H54 (cell line): ENCODE data around the gene NEURL2.
A peak's percentile ranks its signal among the peaks of the same experiment; 100 is the strongest.
"Not testable (repeated sequence)": the region's sequence is repeated elsewhere in the genome, so short reads cannot be mapped to it uniquely, and the experiment has no call there.

ENCODE experiments used
- DNase-seq: peaks from one replicate; pipeline ENCODE4 v3.0.0; 2011; ENCODE audit warnings: low spot score, mixed read lengths; ENCODE audit not compliant: insufficient read length
- FAIRE-seq: peaks from 3 replicates; lab custom pipeline; 2011; peaks lifted over from hg19 to GRCh38; lab: Jason Lieb, UNC
- POLR2A ChIP-seq: IDR thresholded peaks from 2 replicates; pipeline ENCODE4 v1.6.1; 2011; ENCODE audit warnings: low read depth, mild to moderate bottlenecking, low read length

The NEURL2 gene

DNA sequence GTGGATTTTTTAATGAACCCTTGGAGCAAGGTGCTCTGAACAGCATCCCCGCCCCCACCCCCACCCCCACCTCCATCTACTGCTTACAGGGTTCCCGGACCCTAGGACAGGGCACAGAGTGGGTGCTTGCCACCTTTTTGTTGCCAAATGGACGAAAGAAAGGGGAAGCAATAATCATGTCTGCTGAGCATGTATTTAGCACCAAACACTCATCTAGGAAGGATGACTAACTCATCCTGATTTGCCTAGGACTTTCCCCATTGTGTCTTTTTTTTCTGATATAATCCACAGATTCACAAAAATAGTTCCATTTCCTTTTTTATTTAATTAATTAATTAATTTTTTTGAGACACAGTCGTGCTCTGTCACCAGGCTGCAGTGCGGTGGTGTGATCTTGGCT, 22.1 kb upstream of the NEURL2 start:
- TF ChIP-seq POLR2A = no peak
- no peak for DNase-seq
- no peak for FAIRE-seq

DNA sequence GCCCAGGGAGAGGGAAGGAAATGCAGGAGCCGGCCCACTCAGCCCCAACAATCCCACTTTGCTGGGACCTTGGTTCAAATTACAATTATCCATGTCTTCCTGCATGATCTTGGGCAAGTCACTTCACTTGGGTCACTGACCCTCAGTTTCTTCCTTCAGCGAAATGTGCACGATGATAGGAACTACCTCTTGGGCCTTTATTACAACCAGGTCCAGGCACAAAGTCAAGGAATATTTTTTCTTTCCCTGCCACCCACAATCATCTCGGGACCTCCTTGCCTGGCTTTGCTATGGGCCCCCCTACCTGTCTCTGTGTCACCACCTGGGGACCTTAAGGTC, 21.3 kb upstream of the NEURL2 start:
- DNase-seq (no peak), FAIRE-seq (no peak)
- no peak for TF ChIP-seq POLR2A

DNA sequence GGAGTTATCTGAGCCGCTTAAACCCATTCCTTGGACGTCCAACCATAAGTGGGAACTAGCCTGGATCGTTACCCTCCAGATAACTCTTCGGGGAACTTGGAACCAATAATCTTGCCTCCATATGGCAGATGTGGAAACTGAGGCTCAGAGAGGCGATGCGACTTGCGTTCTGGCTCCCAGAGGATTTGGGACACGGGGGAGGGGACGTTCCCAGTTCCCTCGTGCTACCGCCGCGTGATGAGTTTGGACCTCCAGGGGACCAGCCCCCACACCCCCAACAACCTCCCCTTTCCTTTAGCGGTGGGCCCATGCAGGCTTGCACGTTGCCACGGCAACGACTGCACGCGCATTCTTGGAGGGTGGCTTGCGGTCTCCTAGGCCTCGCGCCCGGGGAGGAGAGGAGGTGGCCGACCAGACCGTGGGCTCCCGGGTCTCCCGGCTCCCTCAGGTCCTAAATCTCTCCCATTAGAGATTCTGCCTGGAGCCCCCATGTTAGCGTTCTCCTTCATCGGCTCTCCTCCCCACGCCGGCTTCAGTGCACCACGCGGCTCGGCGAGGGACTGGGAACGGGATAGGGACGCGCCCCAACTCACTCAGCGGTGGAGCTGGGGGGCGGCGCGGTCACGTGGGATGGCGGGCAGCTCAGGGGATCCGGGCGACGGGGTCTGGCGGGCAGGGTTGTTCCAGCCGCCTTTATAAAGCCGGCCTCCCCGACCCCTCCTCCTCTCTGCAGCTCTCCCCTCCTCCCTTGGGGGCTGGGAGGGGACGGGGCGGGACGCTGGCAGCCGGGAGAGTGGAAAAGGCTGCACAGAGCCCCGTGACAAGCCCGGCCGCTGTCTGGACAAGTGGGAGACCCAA, 20.7 kb upstream of the NEURL2 start, which contains the start of gene PLTP:
PLTP (minus strand) TSS at position 670 of the 858 bp plus-strand sequence. CDS start 703 bp downstream, outside the sequence.
- DNase-seq = no peak
- no peak for FAIRE-seq
- peak; percentile 30; the same call in 1 of the 2 replicates for TF ChIP-seq POLR2A

DNA sequence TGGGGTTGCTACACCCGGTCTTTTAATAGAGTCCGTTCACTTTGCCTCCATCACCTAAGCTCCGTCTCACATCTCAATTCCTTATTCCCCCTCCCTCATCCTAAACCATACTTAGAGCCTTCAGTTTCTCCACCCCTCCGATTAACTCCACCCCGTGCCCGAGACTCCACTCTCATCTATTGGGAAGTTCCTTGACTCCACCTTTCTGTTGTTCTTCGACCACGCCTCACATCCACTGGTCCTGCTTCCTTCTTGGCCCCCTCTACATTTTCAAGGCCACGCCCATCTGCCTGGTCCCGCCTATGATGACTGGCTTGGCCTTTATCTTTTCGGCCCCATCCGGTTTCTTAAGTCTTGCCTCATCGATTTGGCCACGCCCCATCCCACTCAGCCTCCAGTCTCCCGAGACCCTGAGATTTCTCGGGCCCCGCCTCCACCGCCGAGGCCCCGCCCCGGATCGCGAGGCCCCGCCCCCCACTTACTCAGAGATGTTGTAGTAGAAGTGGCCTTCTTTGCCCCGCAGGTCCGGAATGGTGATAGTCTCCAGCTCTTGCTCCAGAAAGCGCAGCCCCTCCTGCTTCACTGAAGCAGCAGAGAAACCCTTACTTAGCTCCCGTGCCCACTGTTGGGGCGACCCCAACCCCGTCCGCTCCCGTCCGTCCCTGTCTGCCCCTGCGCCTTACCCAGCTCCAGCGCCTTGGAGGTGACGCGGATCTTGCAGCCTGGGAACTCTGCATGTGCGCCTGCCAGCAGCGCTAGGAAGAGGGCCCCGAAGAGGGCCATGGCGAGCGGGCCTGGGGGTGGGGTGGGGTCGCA, 19.9 kb upstream of the NEURL2 start:
- DNase-seq = peak; percentile 86
- peak; percentile 68 for TF ChIP-seq POLR2A
- peak; percentile 72 for FAIRE-seq

DNA sequence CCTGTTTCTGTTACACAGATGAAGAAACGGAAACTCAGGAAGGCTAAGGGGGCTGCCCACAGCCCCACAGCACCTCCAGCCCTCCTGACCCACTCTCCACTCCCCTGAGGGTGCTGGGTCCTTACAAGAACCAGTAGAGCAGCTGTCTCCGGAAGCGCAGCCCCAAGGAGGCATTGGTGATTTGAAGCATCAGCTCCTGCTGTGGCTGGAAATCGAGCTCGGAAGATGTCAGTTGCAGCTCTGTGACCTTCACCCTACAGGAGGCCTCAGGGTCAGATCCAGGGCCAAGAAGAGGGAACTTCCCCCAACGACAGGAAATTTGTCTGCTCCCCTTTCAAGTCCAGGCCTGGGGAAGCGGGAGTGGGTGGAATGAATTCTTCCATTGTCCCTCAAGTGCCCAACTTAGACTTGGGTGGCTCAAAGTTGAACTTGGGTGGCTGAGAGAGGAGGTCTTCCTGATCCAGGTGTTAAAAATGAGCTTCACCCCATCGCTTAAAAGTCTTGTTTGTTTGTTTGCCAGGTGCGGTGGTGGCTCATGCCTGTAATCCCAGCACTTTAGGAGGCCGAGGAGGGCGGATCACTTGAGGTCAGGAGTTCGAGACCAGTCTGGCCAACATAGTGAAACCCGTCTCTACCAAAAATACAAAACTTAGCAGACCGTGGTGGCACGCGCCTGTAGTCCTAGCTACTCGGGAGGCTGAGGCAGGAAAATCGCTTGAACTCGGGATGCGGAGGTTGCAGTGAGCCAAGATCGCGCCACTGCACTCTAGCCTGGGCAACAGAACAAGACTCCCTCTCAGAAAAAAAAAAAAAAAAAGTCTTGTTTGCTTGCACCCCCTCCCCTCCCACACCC, 19.0 kb upstream of the NEURL2 start:
- FAIRE-seq = no peak

DNA sequence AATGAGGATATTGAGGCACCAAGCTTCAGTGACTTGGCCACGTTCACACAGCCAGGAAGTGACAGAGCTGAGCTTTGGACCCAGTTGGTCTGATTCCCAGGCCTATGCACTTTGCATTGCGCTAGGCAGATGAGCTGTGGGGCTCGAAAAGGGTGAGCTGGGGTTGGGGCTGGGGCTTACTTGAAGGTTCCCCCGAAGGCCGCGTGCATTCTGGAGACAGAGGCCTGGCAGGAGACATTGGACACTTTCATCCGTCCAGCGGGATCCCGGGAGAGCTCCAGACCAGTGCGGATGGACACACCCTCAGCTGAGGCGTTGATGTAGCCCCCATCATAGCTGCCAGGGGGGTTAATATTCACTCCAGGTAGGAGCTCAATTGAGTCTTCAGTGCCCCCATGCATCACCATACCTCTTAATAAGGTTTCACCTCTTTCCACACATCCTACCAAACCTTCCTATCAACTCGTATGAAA, 18.4 kb upstream of the NEURL2 start:
- TF ChIP-seq POLR2A = no peak
- DNase-seq = no peak
- FAIRE-seq = no peak

More for the DNA sequence above, 19.0 kb upstream of the NEURL2 start:
- no peak for TF ChIP-seq POLR2A
- no peak for DNase-seq

DNA sequence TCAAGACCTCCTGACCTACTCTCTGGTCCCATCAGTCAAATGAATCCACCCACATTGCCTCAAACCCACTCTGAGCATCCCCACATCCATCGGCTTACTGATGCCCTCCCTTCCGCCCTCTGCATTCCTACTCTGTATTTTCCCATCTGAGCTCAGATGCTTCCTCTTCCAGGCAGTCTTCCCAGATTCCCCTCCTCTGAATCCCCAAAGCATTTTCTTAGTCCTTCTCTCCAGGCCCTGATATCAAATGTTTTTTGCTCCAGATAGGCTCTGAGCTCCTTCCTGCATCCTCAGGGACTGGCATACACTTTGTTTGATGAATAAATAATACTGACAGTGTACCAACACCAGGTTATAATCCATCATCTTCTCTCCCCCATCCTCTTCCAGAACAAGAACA, 17.1 kb upstream of the NEURL2 start:
- TF ChIP-seq POLR2A = no peak
- DNase-seq (no peak), FAIRE-seq (no peak)

DNA sequence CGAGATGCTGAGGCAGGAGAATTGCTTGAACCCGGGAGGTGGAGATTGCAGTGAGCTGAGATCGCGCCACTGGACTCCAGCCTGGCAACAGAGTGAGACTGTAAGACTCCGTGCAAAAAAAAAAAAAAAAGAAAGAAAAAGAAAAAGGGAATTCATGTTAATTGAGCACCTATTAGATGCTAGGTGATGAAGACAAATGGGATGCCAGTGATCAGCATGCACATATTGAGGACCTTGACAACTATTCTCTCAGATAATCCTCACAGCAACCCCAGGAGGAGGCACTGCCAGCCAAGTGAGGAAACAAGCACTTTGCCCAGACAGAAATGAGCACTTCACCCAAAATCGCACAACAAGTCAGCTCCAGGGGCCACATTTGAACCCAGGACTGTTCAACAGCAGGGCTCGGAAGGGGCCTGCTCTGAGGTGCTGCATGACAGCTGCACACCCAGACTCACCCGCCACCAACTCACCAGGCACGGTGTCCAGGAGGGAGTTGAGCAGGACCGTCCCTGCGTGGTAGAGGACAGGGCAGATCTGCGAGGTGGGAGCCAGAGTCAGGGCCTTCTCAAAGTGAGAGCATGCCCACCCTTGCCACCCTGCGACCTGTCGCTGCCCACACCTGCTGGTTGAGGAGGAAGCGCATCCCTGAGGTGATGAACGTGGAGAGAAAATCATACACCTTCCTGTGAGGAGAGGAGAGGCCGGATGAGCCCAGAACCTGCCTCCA, 16.4 kb upstream of the NEURL2 start:
- DNase-seq (no peak), FAIRE-seq (no peak)
- no peak for TF ChIP-seq POLR2A

DNA sequence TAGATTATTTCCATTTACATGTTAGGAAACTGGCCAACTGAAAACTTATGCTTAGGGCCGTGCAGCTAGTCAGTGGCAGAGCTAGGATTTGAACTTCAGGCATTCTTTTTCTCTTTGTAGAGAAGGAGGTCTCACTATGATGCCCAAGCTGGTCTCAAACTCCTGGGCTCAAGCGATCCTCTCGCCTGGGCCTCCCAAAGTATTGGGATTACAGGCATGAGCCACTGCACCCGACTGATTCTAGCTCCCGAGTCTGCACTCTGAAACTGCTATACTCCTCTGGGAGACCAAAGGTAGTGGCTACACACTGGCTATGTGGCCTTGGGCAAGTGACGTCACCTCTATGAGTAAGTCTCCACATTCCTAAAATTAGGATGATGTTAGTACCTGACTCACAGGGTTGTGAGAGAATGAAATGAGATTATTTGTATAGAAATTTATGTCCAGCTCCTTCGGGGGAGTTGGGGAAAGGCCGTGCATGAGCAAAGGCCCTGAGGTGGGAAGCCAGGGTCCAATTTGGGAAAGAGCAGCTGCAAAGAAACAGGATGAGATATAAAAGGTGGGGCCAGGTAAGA, 14.6 kb upstream of the NEURL2 start:
- no peak for FAIRE-seq
- DNase-seq = peak; percentile 77
- TF ChIP-seq POLR2A = no peak

DNA sequence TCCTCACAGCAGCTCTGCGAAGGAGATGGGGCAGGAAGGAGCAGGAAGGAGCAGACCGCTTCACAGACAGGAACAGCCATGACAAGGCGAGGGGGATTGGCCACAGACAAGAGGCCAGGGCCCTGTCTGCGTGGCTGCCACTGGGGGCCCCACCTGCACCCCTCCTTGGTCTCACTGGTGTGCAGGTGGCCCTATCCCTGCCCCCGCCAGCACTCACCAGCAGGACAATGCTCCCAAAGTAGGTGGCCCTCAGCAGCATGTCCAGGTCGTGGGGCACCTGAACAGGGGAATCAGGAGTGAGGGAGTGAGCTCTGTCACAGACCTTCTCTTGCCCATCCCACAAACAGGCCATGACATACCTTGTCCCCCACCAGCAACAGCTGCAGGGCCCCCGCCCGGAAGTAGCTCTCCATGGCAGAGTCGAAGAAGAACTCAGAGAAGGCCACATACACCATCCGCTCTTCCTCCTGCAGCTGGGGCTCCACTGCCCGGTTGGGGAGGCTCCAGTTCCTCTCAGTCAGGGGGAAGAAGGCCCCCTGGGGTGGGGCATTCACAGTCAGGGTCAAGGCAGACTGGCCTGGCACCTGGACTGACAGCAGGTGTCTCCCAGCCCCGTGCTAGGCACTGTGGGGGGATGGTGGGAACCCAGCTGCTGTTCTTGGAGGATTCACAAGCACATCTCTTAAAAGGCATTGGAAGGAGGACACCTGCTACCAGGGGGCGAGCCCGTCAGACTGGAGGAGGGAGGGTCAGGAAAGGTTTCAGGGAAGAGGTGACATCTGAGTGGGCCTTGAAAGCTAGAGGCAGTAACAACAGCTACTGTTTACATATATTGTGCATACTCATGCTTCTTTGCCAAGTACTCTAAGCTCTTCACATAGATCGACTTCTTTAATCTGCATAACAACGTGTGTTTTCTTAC, 13.8 kb upstream of the NEURL2 start:
- DNase-seq (no peak), FAIRE-seq (no peak)
- no peak for TF ChIP-seq POLR2A

DNA sequence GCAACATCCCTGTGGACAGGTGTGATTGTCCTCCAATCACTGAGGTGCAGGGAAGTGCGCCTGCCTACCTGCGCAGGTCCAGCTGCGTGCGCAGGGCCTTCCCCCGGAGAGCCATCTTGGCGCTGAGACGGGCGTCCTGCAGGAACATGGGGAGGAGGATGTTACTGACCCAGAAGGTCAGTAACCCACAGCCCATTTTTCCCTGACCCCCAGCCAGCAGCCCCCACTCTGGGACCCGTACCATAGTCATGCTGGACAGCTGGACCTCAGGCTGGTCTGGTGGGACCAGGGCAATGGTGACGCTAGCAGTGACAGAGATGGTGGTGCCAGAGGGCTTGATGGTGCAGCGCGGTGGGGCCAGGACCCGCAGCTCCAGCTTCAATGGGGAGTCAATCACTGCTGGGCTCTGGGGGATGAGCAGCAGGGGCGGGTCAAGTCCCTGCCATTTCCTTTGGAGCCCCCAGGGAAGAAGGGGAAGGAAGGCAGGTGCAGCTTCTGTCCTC, 11.2 kb upstream of the NEURL2 start:
- no peak for FAIRE-seq
- no peak for TF ChIP-seq POLR2A
- DNase-seq = no peak

DNA sequence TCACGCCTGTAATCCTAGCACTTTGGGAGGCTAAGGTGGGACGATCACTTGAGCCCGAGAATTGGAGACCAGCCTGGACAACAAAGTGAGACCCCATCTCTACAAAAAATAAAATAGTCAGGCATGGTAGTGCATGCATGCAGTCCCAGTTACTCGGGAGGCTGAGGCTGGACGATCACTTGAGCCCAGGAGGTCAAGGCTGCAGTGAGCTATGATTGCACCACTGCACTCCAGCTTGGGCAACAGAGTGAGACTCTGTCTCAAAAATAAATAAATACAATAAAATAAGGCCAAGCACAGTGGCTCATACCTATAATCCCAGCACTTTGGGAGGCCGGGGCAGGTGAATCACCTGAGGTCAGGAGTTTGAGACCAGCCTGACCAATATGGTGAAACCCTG, 10.3 kb upstream of the NEURL2 start:
- FAIRE-seq, DNase-seq: not testable (repeated sequence)
